ENCODE measurements around the gene PTOV1.

DNA sequence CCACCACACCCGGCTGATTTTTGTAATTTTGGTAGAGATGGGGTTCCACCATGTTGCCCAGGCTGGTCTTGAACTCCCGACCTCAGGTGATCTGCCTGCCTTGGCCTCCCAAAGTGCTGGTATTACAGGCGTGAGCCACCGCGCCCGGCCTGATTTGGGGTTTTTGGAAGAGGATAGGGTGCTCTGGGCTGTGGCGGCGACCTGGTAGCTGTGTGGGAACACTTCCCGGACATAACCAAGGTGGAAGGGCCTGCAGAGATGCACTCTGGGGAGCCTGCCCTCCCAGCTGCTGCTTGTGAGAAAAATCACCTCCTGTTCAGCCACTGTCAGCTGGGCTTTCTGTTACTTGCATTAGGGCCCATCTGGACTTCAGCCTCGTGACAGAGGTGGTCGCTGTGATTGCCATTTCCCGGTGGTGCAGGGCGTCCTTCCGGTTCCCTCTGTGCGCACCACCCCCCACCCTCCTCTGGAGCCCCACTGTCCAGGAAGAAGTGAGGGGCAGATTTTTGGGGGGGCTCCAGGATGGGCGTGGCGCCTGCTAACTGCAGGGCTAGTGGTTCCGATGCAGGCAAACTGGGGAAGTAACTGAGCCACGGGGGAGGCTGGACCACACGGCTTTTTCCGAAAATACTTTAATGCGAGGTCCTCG is 38.2 kb downstream of the PTOV1 start:
- TF ChIP-seq, protein P1, sequence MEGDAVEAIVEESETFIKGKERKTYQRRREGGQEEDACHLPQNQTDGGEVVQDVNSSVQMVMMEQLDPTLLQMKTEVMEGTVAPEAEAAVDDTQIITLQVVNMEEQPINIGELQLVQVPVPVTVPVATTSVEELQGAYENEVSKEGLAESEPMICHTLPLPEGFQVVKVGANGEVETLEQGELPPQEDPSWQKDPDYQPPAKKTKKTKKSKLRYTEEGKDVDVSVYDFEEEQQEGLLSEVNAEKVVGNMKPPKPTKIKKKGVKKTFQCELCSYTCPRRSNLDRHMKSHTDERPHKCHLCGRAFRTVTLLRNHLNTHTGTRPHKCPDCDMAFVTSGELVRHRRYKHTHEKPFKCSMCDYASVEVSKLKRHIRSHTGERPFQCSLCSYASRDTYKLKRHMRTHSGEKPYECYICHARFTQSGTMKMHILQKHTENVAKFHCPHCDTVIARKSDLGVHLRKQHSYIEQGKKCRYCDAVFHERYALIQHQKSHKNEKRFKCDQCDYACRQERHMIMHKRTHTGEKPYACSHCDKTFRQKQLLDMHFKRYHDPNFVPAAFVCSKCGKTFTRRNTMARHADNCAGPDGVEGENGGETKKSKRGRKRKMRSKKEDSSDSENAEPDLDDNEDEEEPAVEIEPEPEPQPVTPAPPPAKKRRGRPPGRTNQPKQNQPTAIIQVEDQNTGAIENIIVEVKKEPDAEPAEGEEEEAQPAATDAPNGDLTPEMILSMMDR (IDR thresholded peaks at IDR 0.05 in 4 of 5, conservative IDR thresholded peaks at IDR 0.05 in 1 of 5) = no peak
- TF ChIP-seq POLR2A (IDR thresholded peaks at IDR 0.05) = no peak
